IMR-90 (cell line): ENCODE measurements around the gene UBASH3B. TPM values are rescaled to one million over a fixed set of nuclear protein-coding genes. Genes with fewer than 3 reads are reported as not detected.

Experiments used
- ATAC-seq: fragments of 200-7000 bp; cut with Tn5 transposase; 2 replicates; pipeline ENCODE4 v1.9.1; 2020; ENCODE audit warnings: low read depth, mild to moderate bottlenecking, moderate library complexity
- BruUV-seq: library from RNA; stranded (reverse); fragments of 400-500 nt; replicated peaks from 2 replicates; lab custom pipeline; 2021; lab: Mats Ljungman, UMichigan
- CTCF ChIA-PET: fragments of 300-600 bp; formaldehyde crosslinking; extraction: SDS; loops from one replicate; lab custom pipeline; 2021; ENCODE audit warnings: antibody characterized with exemption; lab: Yijun Ruan, JAX
- POLR2A ChIA-PET: fragments of 300-600 bp; sonication (Branson Sonifier 250); formaldehyde crosslinking; loops from one replicate; lab custom pipeline; 2022; ENCODE audit warnings: antibody characterized with exemption; ENCODE audit not compliant: unreplicated experiment; lab: Charles Lee
- DNase-seq: peaks from one replicate; pipeline ENCODE4 v3.0.0; 2013
- H2AFZ ChIP-seq: replicated peaks from 2 replicates; pipeline ENCODE3; 2013; ENCODE audit warnings: low read length, mild to moderate bottlenecking; ENCODE audit not compliant: poor library complexity
- H2AK5ac ChIP-seq: 2 replicates; pipeline ENCODE4 v1.6.1; 2013; ENCODE audit warnings: low read depth, low read length, inconsistent platforms
- H2AK9ac ChIP-seq: replicated peaks from 2 replicates; pipeline ENCODE3; 2013; ENCODE audit warnings: mild to moderate bottlenecking, low read depth, low read length, moderate library complexity; ENCODE audit not compliant: poor library complexity
- H2BK120ac ChIP-seq: 2 replicates; pipeline ENCODE4 v1.6.1; 2013; ENCODE audit warnings: low read depth, low read length, inconsistent platforms
- H2BK15ac ChIP-seq: 3 replicates; pipeline ENCODE4 v1.6.1; 2013; ENCODE audit warnings: low read depth, low read length, inconsistent platforms
- H2BK20ac ChIP-seq: 2 replicates; pipeline ENCODE4 v1.6.1; 2013; ENCODE audit warnings: low read depth, mild to moderate bottlenecking, inconsistent platforms, low read length, moderate library complexity
- H2BK5ac ChIP-seq: 2 replicates; pipeline ENCODE4 v1.6.1; 2013; ENCODE audit warnings: mild to moderate bottlenecking, low read depth, low read length, inconsistent platforms; ENCODE audit not compliant: poor library complexity, severe bottlenecking
- H3K14ac ChIP-seq: replicated peaks from 2 replicates; pipeline ENCODE4 v1.6.1; 2013; ENCODE audit warnings: low read depth, low read length, inconsistent platforms
- H3K18ac ChIP-seq: 2 replicates; pipeline ENCODE4 v1.6.1; 2013; ENCODE audit warnings: low read depth, low read length, control low read depth
- H3K23ac ChIP-seq: 2 replicates; pipeline ENCODE4 v1.6.1; 2013; ENCODE audit warnings: low read depth, low read length, inconsistent platforms
- H3K27ac ChIP-seq: 2 replicates; pipeline ENCODE4 v1.5.1; 2013; ENCODE audit warnings: mild to moderate bottlenecking, control low read depth, low read length; ENCODE audit not compliant: insufficient read depth
- H3K27me3 ChIP-seq: 2 replicates; pipeline ENCODE4 v1.6.1; 2013; ENCODE audit warnings: low read length; ENCODE audit not compliant: control insufficient read depth, insufficient read depth
- H3K36me3 ChIP-seq: 2 replicates; pipeline ENCODE4 v1.6.1; 2013; ENCODE audit warnings: low read length, mixed read lengths; ENCODE audit not compliant: control insufficient read depth, insufficient read depth
- H3K4ac ChIP-seq: 2 replicates; pipeline ENCODE4 v1.6.1; 2013; ENCODE audit warnings: low read depth, low read length, inconsistent platforms
- H3K4me1 ChIP-seq: 2 replicates; pipeline ENCODE4 v1.6.1; 2013; ENCODE audit warnings: low read length, mixed read lengths; ENCODE audit not compliant: control insufficient read depth, insufficient read depth
- H3K4me2 ChIP-seq: 2 replicates; pipeline ENCODE4 v1.6.1; 2013; ENCODE audit warnings: low read depth, mild to moderate bottlenecking, control low read depth, low read length, moderate library complexity
- H3K4me3 ChIP-seq: 2 replicates; pipeline ENCODE4 v1.5.1; 2013; ENCODE audit warnings: low read depth, mild to moderate bottlenecking, control low read depth, low read length, moderate library complexity; ENCODE audit not compliant: insufficient read depth
- H3K56ac ChIP-seq: 2 replicates; pipeline ENCODE4 v1.6.1; 2013; ENCODE audit warnings: low read length, inconsistent platforms; ENCODE audit not compliant: insufficient read depth; ENCODE audit errors: extremely low read depth
- H3K79me1 ChIP-seq, 2 experiments: 2 replicates each; pipeline ENCODE4 v1.6.1; 2013; ENCODE audit warnings: low read length in 2 of 2, inconsistent platforms in 1 of 2, low read depth in 1 of 2
- H3K9ac ChIP-seq: 2 replicates; pipeline ENCODE4 v1.6.1; 2013; ENCODE audit warnings: low read depth, low read length, control low read depth
- H3K9me1 ChIP-seq: 2 replicates; pipeline ENCODE4 v1.6.1; 2013; ENCODE audit warnings: low read length, inconsistent platforms; ENCODE audit not compliant: insufficient read depth
- H3K9me3 ChIP-seq: 2 replicates; pipeline ENCODE4 v1.6.1; 2013; ENCODE audit warnings: low read length; ENCODE audit not compliant: control insufficient read depth, insufficient read depth
- H4K20me1 ChIP-seq: 2 replicates; pipeline ENCODE4 v1.6.1; 2013; ENCODE audit warnings: low read length, inconsistent platforms; ENCODE audit not compliant: insufficient read depth
- H4K5ac ChIP-seq: 2 replicates; pipeline ENCODE4 v1.6.1; 2013; ENCODE audit warnings: mild to moderate bottlenecking, low read depth, low read length, control low read depth
- H4K8ac ChIP-seq, 2 experiments: 2 replicates each; pipeline ENCODE4 v1.6.1; 2013; ENCODE audit warnings: low read depth in 2 of 2, low read length in 2 of 2, control low read depth in 1 of 2, inconsistent platforms in 1 of 2
- H4K91ac ChIP-seq: 2 replicates; pipeline ENCODE4 v1.6.1; 2013; ENCODE audit warnings: low read depth, low read length, inconsistent platforms; ENCODE audit not compliant: insufficient read depth
- BHLHE40 ChIP-seq: fragments of 150-350 bp; IDR thresholded peaks from 2 replicates; pipeline ENCODE4 v1.6.1; 2016; ENCODE audit warnings: mild to moderate bottlenecking, low read depth, low read length
- CEBPB ChIP-seq: IDR thresholded peaks from 2 replicates; pipeline ENCODE4 v1.6.1; 2012; ENCODE audit warnings: low read depth, low read length, improper control_type of control experiment
- CHD1 ChIP-seq: IDR thresholded peaks from 2 replicates; pipeline ENCODE4 v1.6.1; 2012; ENCODE audit warnings: low read depth, low read length, improper control_type of control experiment
- CTCF ChIP-seq: conservative IDR thresholded peaks from 2 replicates; pipeline ENCODE4 v1.5.1; 2012; ENCODE audit warnings: mild to moderate bottlenecking, low read depth, low read length, improper control_type of control experiment
- ELK1 ChIP-seq: fragments of 150-350 bp; IDR thresholded peaks from 2 replicates; pipeline ENCODE4 v1.6.1; 2016; ENCODE audit warnings: low read depth, mild to moderate bottlenecking, low read length, moderate library complexity, borderline replicate concordance
- FOS ChIP-seq: fragments of 150-350 bp; IDR thresholded peaks from 2 replicates; pipeline ENCODE4 v1.6.1; 2016; ENCODE audit warnings: low read depth, low read length
- MAFK ChIP-seq: IDR thresholded peaks from 2 replicates; pipeline ENCODE4 v1.6.1; 2012; ENCODE audit warnings: low read depth, low read length, improper control_type of control experiment
- MAZ ChIP-seq: IDR thresholded peaks from 2 replicates; pipeline ENCODE4 v1.6.1; 2012; ENCODE audit warnings: low read depth, mild to moderate bottlenecking, low read length, improper control_type of control experiment, moderate library complexity, borderline replicate concordance
- MXI1 ChIP-seq: IDR thresholded peaks from 2 replicates; pipeline ENCODE4 v1.6.1; 2012; ENCODE audit warnings: low read depth, mild to moderate bottlenecking, low read length, moderate library complexity, borderline replicate concordance
- NFE2L2 ChIP-seq: fragments of 150-350 bp; IDR thresholded peaks from 2 replicates; pipeline ENCODE4 v1.6.1; 2016; ENCODE audit warnings: low read depth, mild to moderate bottlenecking, low read length
- POLR2A ChIP-seq: IDR thresholded peaks from 2 replicates; pipeline ENCODE4 v1.6.1; 2012; ENCODE audit warnings: mild to moderate bottlenecking, low read depth, low read length
- RAD21 ChIP-seq: IDR thresholded peaks from 2 replicates; pipeline ENCODE4 v1.6.1; 2012; ENCODE audit warnings: low read length, improper control_type of control experiment
- RCOR1 ChIP-seq: IDR thresholded peaks from 2 replicates; pipeline ENCODE4 v1.6.1; 2012; ENCODE audit warnings: mild to moderate bottlenecking, low read length, improper control_type of control experiment; ENCODE audit not compliant: insufficient replicate concordance
- RFX5 ChIP-seq: IDR thresholded peaks from 2 replicates; pipeline ENCODE4 v1.8.0; 2012; ENCODE audit warnings: low read depth, mild to moderate bottlenecking, low read length, moderate library complexity
- USF2 ChIP-seq: fragments of 150-350 bp; IDR thresholded peaks from 2 replicates; pipeline ENCODE4 v1.6.1; 2017; ENCODE audit warnings: mild to moderate bottlenecking, antibody characterized with exemption, low read length, low read depth
- WGBS, 2 experiments: methylation state at CpG; one replicate each; pipeline versions ENCODE4 v1.1.5 to v1.1.7; 2013; ENCODE audit warnings: missing lambda C conversion rate in 2 of 2; ENCODE audit not compliant: insufficient read length in 1 of 2; ENCODE audit errors: extremely low coverage in 2 of 2; 5-methylcytosine and 5-hydroxymethylcytosine counted together
- dilution Hi-C: fragments of 300-500 bp; cut with HindIII; formaldehyde crosslinking; loops from one replicate; pipeline ENCODE4 v1.14.3; 2018; ENCODE audit warnings: low sequenced_read_pairs; ENCODE audit not compliant: unreplicated experiment
- in situ Hi-C: fragments of 300-500 bp; cut with MboI; formaldehyde crosslinking; loops from 3 replicates; pipeline ENCODE4 v1.14.3; 2019; ENCODE audit warnings: low sequenced_read_pairs, inconsistent platforms, mixed read lengths
- intact Hi-C: fragments of 100-400 bp; cut with micrococcal nuclease; formaldehyde crosslinking; loops from 2 replicates; pipeline ENCODE4 v1.10.0; 2022
- polyA plus RNA-seq, 3 experiments: library from polyadenylated mRNA; depleted of rRNA; stranded (reverse); fragments of >200 nt; gene quantifications; 2 replicates each; pipeline ENCODE4 v1.2.3, GENCODE V29; 2012; ENCODE audit warnings: low replicate concordance in 1 of 3
- total RNA-seq: library from RNA; depleted of rRNA; stranded (reverse); fragments of >200 nt; gene quantifications from 2 replicates; pipeline ENCODE4 v1.2.3, GENCODE V29; 2012

UBASH3B gene
- total and polyA plus RNA-seq, 2 of the 4 experiments (the other 2 are of a cell fraction): 27.2 to 48.0 TPM

- Histone ChIP-seq H4K91ac (no peak overlapping the region), H2BK15ac (no peak overlapping the region), H3K4ac (peak overlapping the region; percentile 34; the same call in 1 of the 2 replicates), H2BK20ac (0 out of 2 replicates have a peak overlapping the region, but pooled peaks have one; percentile 6), H3K56ac (no peak overlapping the region), H3K4me1 (peaks cover 28% of the 10 kb centered on the region), H4K8ac (no peak overlapping the region), H3K79me1 (peaks cover 45 to 98% of the 10 kb centered on the region in 2 experiments), H3K18ac (no peak overlapping the region), H3K23ac (peak overlapping the region; percentile 6; the same call in 1 of the 2 replicates), H4K20me1 (peaks cover 23% of the 10 kb centered on the region), H3K14ac (peak overlapping the region; percentile 54; the same call in 1 of the 2 replicates), H3K9me3 (no peaks in the 10 kb centered on the region), H3K36me3 (no peaks in the 10 kb centered on the region), H4K5ac (no peak overlapping the region), H3K4me3 (no peak overlapping the region), H2BK120ac (peak overlapping the region; percentile 49; the same call in 1 of the 2 replicates), H2BK5ac (no peak overlapping the region), H3K27me3 (no peaks in the 10 kb centered on the region), H3K9ac (no peak overlapping the region), H2AK5ac (0 out of 2 replicates have a peak overlapping the region, but pooled peaks have one; percentile 9), H2AK9ac (no peak overlapping the region), H3K27ac (no peak overlapping the region), H3K4me2 (no peak overlapping the region), H2AFZ (no peak overlapping the region), H3K9me1 (peaks cover 46% of the 10 kb centered on the region)
- dilution Hi-C loops (no loop called here), intact Hi-C loops (no loop called here), in situ Hi-C loops (no loop called here)
- 83% methylated on average over 1 of the region's 8 CpGs; no CpG with 5 or more reads in 1 of the 2 experiments for WGBS, 2 experiments
- POLR2A ChIA-PET: no interaction called here
- ATAC-seq (no peak), DNase-seq (no peak)
- BruUV-seq: no TSS peak
- CTCF ChIA-PET: interaction anchor here (0.7 to 1.4 kb wide), 2 partner anchors 9 to 34 kb away, joined by 4 read pairs; no protein-coding TSS in a partner anchor
- no peak for TF ChIP-seq MAFK
- no peak for TF ChIP-seq FOS
- no peak for TF ChIP-seq BHLHE40
- TF ChIP-seq RFX5: no peak
- TF ChIP-seq POLR2A: no peak
- no peak for TF ChIP-seq MXI1
- TF ChIP-seq NFE2L2: no peak
- TF ChIP-seq CHD1: no peak
- TF ChIP-seq CEBPB: no peak
- no peak for TF ChIP-seq ELK1
- TF ChIP-seq RCOR1: no peak
- no peak for TF ChIP-seq CTCF
- TF ChIP-seq MAZ: no peak
- no peak for TF ChIP-seq USF2
- no peak for TF ChIP-seq RAD21
Observed at GRCh38 chr11:122746611-122747244, 91.2 kb downstream of the UBASH3B start.
